Thoracic aorta (tissue), 2 donors: ENCODE results near the gene ZNF431. TPM values are rescaled to one million over a fixed set of nuclear protein-coding genes. Genes with fewer than 3 reads are reported as not detected.

Experiments
- ATAC-seq: fragments of 150-250 bp; one replicate; pipeline ENCODE4 v1.8.0; 2017; ENCODE audit warnings: low read depth; ENCODE audit not compliant: insufficient number of reproducible peaks, low FRiP score
- DNase-seq: peaks from one replicate; pipeline ENCODE4 v3.0.0-alpha.2; 2020; ENCODE audit warnings: low spot score
- H3K27ac ChIP-seq, 2 donors: fragments of 200-600 bp; sonication (generic); 1 replicate in 1 of 2; 2 replicates in 1 of 2; pipeline ENCODE4 v1.5.1; 2016; ENCODE audit warnings: mild to moderate bottlenecking in 2 of 2, moderate library complexity in 2 of 2
- H3K27me3 ChIP-seq: fragments of 200-600 bp; sonication (generic); replicated peaks from 2 replicates; pipeline ENCODE4 v1.6.0; 2016; ENCODE audit warnings: mild to moderate bottlenecking; ENCODE audit not compliant: insufficient read depth
- H3K36me3 ChIP-seq: fragments of 200-600 bp; sonication (generic); one replicate; pipeline ENCODE4 v1.5.1; 2016
- H3K4me1 ChIP-seq, 2 donors: fragments of 200-600 bp; sonication (generic); 1 replicate in 1 of 2; 2 replicates in 1 of 2; pipeline versions ENCODE4 v1.5.1 to v1.6.0; 2016; ENCODE audit warnings: low read depth in 2 of 2, mild to moderate bottlenecking in 1 of 2; ENCODE audit not compliant: control insufficient read depth in 1 of 2
- H3K4me3 ChIP-seq: fragments of 200-600 bp; sonication (generic); 2 replicates; pipeline ENCODE4 v1.5.1; 2016; ENCODE audit warnings: mild to moderate bottlenecking
- H3K9me3 ChIP-seq: fragments of 200-600 bp; sonication (generic); 2 replicates; pipeline ENCODE4 v1.5.1; 2016
- CTCF ChIP-seq: fragments of 200-600 bp; sonication (generic); IDR thresholded peaks from one replicate; pipeline ENCODE4 v1.5.1; 2019; ENCODE audit warnings: antibody characterized with exemption
- total RNA-seq, 2 donors: library from RNA; depleted of rRNA; stranded (reverse); fragments of >200 nt; gene quantifications; one replicate each; pipeline versions ENCODE4 v1.1.0 to v1.2.3, GENCODE V29; 2016

Gene ZNF431
- total RNA-seq, 2 donors from 2014 or later: 3.9 to 15.9 TPM

- no peak for TF ChIP-seq CTCF
- Histone ChIP-seq H3K4me1 (no peaks in the 10 kb centered on the region), H3K27me3 (no peaks in the 10 kb centered on the region), H3K4me3 (no peak overlapping the region), H3K9me3 (no peaks in the 10 kb centered on the region), H3K36me3 (no peaks in the 10 kb centered on the region), H3K27ac (no peak overlapping the region)
- ATAC-seq: no peak
- no peak for DNase-seq
These were observed 14.8 kb upstream of the ZNF431 start for GRCh38 chr19:21127001-21127400.

- H3K27me3 ChIP-seq: no peaks in the 10 kb centered on the region
- no peaks in the 10 kb centered on the region for H3K9me3 ChIP-seq
- H3K36me3 ChIP-seq: no peaks in the 10 kb centered on the region
- no peak for DNase-seq
- H3K4me3 ChIP-seq: no peak overlapping the region
- H3K27ac ChIP-seq: no peak overlapping the region
- H3K4me1 ChIP-seq: no peaks in the 10 kb centered on the region
- no peak for ATAC-seq
- TF ChIP-seq CTCF: no peak
These were observed 13.9 kb upstream of the ZNF431 start for GRCh38 chr19:21127898-21128297.

- no peak for DNase-seq
- Histone ChIP-seq H3K4me1 (no peaks in the 10 kb centered on the region), H3K4me3 (no peak overlapping the region), H3K36me3 (no peaks in the 10 kb centered on the region), H3K27me3 (no peaks in the 10 kb centered on the region), H3K27ac (no peak overlapping the region), H3K9me3 (no peaks in the 10 kb centered on the region)
- no peak for TF ChIP-seq CTCF
- ATAC-seq: no peak
These were observed 12.7 kb upstream of the ZNF431 start for GRCh38 chr19:21128901-21129698.

- Histone ChIP-seq H3K9me3 (no peaks in the 10 kb centered on the region), H3K4me3 (no peak overlapping the region), H3K4me1 (no peaks in the 10 kb centered on the region), H3K27ac (no peak overlapping the region), H3K27me3 (no peaks in the 10 kb centered on the region), H3K36me3 (no peaks in the 10 kb centered on the region)
- TF ChIP-seq CTCF: no peak
- no peak for DNase-seq
- no peak for ATAC-seq
These were observed 11.6 kb upstream of the ZNF431 start for GRCh38 chr19:21130097-21130775.

- TF ChIP-seq CTCF: no peak
- DNase-seq (no peak), ATAC-seq (no peak)
These were observed 8.2 kb upstream of the ZNF431 start for GRCh38 chr19:21133633-21134032.

More at GRCh38 chr19:21133633-21134032, 8.2 kb upstream of the ZNF431 start:
- H3K4me3 ChIP-seq: no peak overlapping the region
- H3K27ac ChIP-seq: no peak overlapping the region
- no peaks in the 10 kb centered on the region for H3K27me3 ChIP-seq
- no peaks in the 10 kb centered on the region for H3K9me3 ChIP-seq
- H3K4me1 ChIP-seq: no peaks in the 10 kb centered on the region
- no peaks in the 10 kb centered on the region for H3K36me3 ChIP-seq
